ENCODE data around the gene DNAJC4. TPM values are rescaled to one million over a fixed set of nuclear protein-coding genes. Genes with fewer than 3 reads are reported as not detected.
A peak's percentile ranks its signal among the peaks of the same experiment; 100 is the strongest.

DNAJC4 gene
- total and polyA plus RNA-seq, 9 donors: 25.0 to 69.1 (median 43.1) TPM

GRCh38 chr11:64263021-64263946 is 32.9 kb downstream of the DNAJC4 start:
- Histone ChIP-seq H3K27me3 (no peaks in the 10 kb centered on the region), H3K27ac (no peak overlapping the region), H3K4me3 (no peak overlapping the region), H3K4me1 (ENCODE audit: insufficient read depth) (peaks cover 4% of the 10 kb centered on the region), H3K9me3 (no peaks in the 10 kb centered on the region), H3K36me3 (no peaks in the 10 kb centered on the region)
- intact Hi-C loops (cut with DNase I): loop anchor here in 2 of 4 donors (10.0 kb wide), 1 partner anchor 58 kb away; the partner anchor contains the start of gene FERMT3 (in 2 of the 2)
- no peak for TF ChIP-seq POLR2A (IDR thresholded peaks at IDR 0.05)
- TF ChIP-seq CTCF (IDR thresholded peaks at IDR 0.05): no peak
- TF ChIP-seq EP300 (IDR thresholded peaks at IDR 0.05): no peak
- WGBS, 3 donors: 77 to 80% (median 79%) methylated on average over 29 of the region's 29 CpGs
- no peak for DNase-seq

DNA sequence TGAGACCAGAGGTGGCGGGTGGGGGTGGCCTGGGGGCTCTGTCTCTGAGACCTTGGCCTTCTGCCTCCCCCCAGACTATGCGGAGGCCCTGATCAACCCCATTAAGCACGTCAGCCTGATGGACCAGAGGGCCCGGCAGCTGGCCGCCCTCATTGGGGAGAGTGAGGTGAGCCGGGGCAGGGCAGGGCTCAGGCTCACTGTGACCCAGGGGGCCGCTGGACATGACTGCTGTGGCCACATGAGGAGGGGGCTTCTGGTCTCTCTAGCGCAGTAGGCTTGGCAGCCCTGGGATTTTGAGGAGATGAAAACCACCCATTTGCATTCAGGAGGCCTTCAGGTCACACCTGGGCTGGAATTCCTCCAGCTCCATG is 33.6 kb downstream of the DNAJC4 start:
- no peaks in the 10 kb centered on the region for H3K36me3 ChIP-seq
- H3K27me3 ChIP-seq: no peaks in the 10 kb centered on the region
- TF ChIP-seq CTCF (IDR thresholded peaks at IDR 0.05): no peak
- no peak for TF ChIP-seq POLR2A (IDR thresholded peaks at IDR 0.05)
- TF ChIP-seq EP300 (IDR thresholded peaks at IDR 0.05): no peak
- no peak for DNase-seq
- WGBS, 3 donors: 83 to 84% (median 83%) methylated on average over 8 of the region's 8 CpGs
- H3K27ac ChIP-seq: no peak overlapping the region
- H3K4me3 ChIP-seq: no peak overlapping the region
- intact Hi-C loops (cut with DNase I): loop anchor here in 2 of 4 donors (10.0 kb wide), 1 partner anchor 59 kb away; the partner anchor contains the start of gene FERMT3 (in 2 of the 2)
- peaks cover 9% of the 10 kb centered on the region for H3K4me1 ChIP-seq (ENCODE audit: insufficient read depth)
- no peaks in the 10 kb centered on the region for H3K9me3 ChIP-seq

- H3K4me1 ChIP-seq (ENCODE audit: insufficient read depth): peaks cover 9% of the 10 kb centered on the region
- DNase-seq: no peak
- no peak overlapping the region for H3K4me3 ChIP-seq
- H3K27me3 ChIP-seq: no peaks in the 10 kb centered on the region
- no peaks in the 10 kb centered on the region for H3K9me3 ChIP-seq
- TF ChIP-seq EP300 (IDR thresholded peaks at IDR 0.05) (no peak), POLR2A (IDR thresholded peaks at IDR 0.05) (no peak), CTCF (IDR thresholded peaks at IDR 0.05) (no peak)
- no peak overlapping the region for H3K27ac ChIP-seq
- no peaks in the 10 kb centered on the region for H3K36me3 ChIP-seq
- 82 to 87% (median 85%) methylated on average over 10 of the region's 10 CpGs for WGBS, 3 donors
- intact Hi-C loops (cut with DNase I): loop anchor here in 2 of 4 donors (10.0 kb wide), 1 partner anchor 60 kb away; the partner anchor contains the start of gene FERMT3 (in 2 of the 2)
Observed at GRCh38 chr11:64264371-64264852, 34.1 kb downstream of the DNAJC4 start.

DNA sequence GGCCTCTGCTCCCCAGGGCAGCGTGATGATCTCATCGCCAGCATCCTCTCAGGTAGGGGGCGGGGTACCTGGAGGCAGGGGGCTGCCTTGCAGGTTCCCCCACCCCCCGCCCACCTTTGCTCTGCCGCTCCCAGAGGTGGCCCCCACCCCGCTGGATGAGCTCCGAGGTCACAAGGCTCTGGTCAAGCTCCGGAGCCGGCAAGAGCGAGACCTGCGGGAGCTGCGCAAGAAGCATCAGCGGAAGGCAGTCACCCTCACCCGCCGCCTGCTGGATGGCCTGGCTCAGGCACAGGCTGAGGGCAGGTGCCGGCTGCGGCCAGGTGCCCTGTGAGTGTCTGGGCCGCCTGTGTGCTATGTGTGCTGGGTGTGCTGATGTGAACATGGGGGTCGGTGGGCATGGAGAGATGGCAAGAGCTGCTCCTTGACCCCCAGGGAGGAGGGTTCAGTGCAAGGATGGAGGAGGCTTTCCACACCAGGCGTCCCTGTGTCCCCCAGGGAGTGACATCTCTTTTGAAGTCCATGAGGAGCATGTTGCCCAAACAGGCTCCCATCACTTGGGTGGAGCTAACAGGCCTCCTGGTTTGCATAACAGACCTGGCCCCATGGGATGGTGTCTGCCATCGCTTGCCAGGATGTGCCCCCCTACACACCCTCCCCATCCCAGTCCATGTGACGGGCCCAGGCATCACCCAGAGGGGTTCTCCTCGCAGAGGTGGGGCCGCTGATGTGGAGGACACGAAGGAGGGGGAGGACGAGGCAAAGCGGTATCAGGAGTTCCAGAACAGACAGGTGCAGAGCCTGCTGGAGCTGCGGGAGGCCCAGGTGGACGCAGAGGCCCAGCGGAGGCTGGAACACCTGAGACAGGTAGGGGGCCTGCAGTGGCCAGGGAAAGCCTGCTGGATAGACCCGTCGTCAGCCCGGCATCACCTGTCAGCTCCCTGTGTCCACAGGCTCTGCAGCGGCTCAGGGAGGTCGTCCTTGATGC is 35.1 kb downstream of the DNAJC4 start:
- Histone ChIP-seq H3K36me3 (no peaks in the 10 kb centered on the region), H3K4me1 (ENCODE audit: insufficient read depth) (peaks cover 9% of the 10 kb centered on the region), H3K27ac (no peak overlapping the region), H3K9me3 (no peaks in the 10 kb centered on the region), H3K27me3 (no peaks in the 10 kb centered on the region), H3K4me3 (no peak overlapping the region)
- WGBS, 3 donors: 88 to 93% (median 90%) methylated on average over 35 of the region's 35 CpGs
- no peak for TF ChIP-seq EP300 (IDR thresholded peaks at IDR 0.05)
- no peak for TF ChIP-seq CTCF (IDR thresholded peaks at IDR 0.05)
- no peak for TF ChIP-seq POLR2A (IDR thresholded peaks at IDR 0.05)
- intact Hi-C loops (cut with DNase I): loop anchor here in 2 of 4 donors (10.0 kb wide), 1 partner anchor 61 kb away; the partner anchor contains the start of gene FERMT3 (in 2 of the 2)
- DNase-seq: peak in 3 of 5 donors; percentile 24 to 50 (median 37)

Measured in ovary (tissue), 9 donors.